ENCODE data around the gene PIM3. TPM values are rescaled to one million over a fixed set of nuclear protein-coding genes. Genes with fewer than 3 reads are reported as not detected.

Gene PIM3
- total RNA-seq, 1 experiment from 2014 or later = 183 TPM

DNA sequence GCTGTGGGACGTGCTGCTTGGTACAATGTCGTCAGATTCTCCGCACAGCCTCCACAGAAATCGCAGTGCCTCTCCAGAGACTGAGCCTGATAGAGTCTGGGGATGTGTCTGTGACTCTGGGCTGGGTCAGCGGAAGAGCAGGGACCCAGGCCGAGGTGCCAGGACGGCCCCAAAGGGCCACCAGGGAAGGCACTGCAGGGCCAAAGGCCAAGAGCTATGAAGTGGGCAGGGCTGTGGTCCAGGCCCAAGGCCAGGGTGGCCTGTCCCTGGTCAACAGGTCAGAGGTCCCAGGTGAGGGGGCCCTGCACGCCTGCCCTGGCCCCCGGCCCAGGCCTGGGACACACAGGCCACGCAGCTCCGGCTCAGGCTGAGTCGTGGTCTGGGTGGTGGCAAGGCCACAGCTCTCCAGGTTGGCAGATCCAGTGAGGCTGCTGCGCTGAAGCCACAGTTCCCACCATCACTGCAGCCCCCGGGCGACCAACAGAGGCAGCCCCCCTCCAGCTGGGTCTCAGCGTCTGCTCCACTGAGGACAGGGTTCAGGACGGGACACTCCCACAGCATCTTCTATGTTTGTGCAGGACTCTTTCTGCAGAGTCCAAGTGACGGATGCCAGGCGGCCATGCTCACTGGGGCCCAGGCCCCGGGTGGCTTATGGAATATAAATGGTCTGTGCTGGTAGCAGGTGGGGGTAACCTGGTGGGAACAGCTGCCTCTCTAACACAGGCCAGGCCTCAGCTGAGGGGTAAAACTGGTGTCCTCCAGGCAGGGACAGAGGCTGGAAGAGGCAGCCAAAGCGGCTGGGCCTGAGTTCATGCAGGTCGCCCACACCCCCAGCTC, 4.8 kb upstream of the PIM3 start:
- no peak for DNase-seq (ENCODE audit: low spot score)

DNA sequence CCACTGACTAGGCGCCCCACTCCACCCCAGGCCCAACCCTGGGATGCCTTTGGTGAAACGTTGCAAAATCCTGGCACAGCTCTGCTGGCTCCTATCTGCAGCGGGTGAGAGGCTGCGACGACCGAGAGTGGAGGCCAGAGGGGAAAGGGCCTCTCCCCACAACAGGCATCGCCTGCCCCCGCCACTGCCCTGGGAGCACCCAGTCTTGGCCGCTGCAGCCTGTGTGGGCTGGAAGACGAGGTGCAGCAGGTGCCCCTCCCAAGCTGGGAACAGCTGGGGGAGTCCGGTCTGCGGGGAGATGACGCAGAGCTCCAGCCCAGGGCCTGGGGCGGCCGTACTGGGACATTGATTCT, 4.2 kb upstream of the PIM3 start:
- DNase-seq (ENCODE audit: low spot score) = no peak

DNA sequence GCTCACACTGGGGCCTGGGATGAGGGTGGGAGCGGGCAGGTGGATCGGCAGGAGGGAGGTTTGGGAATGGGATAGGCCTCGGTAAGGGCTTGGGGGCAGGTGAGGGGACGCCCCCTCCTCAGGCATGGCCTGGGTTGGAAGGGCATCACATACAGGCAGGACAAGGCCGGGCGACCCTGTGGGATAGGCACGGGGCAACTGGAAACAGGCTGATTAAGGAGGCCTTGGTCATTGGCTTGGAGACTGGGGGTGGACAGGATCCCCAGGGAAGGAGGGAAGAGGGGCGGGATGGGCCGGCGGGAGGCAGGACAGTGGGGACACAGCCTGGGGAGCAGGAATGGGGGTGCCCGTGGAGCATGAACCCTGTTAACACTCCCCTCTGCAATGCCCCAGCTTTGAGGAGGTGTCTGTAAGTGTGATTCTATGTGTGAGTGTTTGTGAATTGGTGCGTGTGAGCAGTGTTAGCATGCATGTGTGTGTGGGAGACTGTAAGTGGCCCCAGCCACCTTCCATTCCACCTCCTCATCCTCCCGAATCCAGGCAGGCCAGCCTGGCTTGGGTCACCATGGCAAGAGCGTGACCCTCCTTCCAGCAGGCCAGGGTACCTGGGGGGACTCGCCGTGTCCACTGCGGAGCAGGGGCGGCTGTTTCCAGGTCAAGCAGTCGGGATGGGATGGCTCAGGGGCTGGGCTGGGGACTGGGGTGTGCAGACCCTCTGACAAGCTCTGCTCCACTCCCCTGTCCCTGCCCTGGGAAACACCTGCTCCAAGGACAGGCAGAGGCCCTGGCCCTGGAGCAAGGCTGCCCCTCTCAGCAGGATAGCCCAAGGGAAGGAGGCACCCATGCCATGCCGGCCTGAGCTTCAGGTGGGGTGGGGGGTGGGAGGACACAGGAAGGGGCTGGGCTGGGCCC, 3.4 kb upstream of the PIM3 start:
- no peak for DNase-seq (ENCODE audit: low spot score)

DNA sequence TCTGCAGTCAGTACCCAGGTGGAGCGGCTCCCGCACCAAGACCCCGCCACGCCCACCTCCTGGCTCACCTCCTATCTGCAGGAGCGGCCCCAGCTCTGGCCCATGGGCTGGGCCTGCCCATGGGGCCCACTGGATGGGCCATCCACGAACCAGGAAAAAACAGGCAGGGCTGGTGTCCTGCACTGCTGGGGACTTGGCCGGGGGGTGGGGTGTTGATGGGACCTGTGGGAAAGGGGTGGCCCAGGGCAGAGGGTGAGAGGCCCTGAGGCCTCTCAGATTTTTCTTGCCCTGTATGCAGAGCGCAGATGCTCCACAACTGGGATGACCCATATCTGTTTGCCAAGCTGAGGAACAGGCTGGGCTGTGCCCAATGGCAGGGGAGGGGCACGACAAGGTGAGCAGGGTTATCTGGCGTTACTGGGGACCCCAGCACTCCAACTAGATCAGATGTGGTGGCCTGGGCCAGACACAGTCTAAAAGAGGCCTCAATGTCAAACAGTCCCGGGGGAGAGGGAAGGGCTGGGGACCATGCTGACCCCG, 2.7 kb upstream of the PIM3 start:
- DNase-seq (ENCODE audit: low spot score) = no peak

DNA sequence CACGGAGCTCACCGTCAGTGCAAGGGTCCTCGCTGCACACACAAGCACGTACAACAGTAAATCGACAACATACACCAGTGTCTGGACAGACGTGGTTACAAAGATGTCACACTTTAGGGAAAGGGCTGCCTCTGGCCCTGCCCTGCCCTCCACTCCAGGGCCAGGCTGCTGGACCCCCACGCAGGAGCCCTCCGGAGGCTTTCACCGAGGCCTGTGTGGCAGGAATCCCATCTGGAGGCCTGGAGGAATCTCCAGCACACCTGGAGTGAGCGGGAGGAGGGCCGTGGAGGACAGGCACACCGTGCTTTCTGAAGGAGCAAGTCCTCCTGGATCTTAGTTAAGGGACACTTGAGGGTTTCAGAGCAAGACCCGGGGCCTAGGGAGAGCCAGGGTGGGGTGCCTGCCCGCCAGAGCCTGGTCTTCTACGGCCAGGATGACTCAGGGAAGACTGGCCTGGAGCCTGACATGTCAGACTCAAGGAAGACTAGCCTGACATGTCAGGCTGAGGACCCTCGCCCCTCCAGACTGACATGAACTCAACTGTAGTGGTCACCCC, 2.1 kb upstream of the PIM3 start:
- DNase-seq (ENCODE audit: low spot score) = no peak

DNA sequence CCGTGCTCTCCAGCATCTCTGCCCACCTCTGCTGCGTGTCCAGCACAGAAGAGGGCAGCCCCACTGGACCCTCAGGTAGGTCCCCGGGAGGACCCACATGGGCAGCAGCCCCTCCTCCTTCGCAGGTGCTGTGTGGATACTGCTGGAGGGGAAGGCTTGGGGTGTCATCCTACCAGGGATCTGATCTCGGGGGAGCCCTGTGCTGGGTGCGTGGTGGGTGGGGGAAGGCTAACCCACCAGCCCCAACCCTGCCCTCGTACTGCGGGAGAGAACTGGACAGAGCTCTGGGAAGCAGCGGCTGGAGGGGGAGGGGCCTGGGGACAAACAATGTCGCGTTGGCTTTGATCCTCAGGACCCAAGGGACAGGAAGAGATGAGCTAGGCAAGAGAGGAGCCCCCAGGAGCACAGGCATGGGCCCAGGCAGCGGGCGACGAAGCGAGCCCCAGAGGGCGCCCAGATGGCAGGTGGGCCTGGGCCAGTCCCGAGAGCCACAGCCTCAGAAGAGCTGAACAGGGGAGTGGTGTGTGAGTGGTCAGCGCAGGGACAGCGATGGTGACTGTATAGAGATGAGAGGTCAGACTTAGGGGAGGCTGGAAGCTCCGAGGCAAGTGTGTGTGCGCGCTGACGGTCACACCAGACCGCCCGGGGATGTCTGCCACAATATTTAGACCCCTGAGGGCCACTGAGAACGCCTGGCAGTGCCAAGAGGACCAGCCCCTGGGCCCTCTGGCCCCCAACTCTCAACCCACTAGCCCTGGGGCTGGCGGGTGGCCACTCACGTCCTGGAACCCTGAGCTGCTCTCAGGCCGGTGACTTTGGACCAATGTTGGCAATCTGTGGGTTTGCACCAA, 1.4 kb upstream of the PIM3 start:
- DNase-seq (ENCODE audit: low spot score) = no peak

DNA sequence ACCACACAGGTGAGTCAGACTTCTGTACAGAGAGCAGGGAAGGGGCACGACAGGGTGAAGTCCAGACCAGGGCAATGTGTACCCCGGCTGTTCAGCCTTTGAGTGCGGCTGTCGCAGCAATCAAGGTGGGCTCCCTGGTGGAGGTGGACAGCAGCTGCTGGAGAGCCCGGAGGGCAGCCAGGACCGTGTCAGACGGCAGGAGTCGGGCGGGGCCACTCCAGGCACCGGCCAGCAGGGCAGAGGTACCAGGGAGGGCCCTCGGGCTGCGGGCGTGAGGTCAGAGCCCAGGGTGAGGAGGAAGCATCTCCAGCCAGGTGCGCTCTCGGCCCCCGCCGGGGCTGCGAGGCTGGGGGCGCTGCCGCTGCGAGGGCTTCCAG, 802 bp upstream of the PIM3 start:
- DNase-seq (ENCODE audit: low spot score) = peak; percentile 62

DNA sequence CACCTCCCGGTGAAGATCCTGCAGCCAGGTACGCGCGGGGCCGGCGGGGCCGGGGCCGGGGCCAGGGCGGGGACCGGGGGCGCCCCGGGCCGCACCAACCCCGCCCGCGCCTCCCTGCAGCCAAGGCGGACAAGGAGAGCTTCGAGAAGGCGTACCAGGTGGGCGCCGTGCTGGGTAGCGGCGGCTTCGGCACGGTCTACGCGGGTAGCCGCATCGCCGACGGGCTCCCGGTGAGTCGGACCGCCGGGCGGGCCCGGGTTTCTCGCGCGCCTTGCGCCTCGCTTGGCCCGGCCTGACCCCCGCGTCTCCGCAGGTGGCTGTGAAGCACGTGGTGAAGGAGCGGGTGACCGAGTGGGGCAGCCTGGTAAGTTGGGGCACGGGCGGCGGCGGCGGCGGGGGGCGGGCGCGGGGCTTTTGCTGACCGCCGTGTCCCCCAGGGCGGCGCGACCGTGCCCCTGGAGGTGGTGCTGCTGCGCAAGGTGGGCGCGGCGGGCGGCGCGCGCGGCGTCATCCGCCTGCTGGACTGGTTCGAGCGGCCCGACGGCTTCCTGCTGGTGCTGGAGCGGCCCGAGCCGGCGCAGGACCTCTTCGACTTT, 531 bp downstream of the PIM3 start:
- no peak for DNase-seq (ENCODE audit: low spot score)

DNA sequence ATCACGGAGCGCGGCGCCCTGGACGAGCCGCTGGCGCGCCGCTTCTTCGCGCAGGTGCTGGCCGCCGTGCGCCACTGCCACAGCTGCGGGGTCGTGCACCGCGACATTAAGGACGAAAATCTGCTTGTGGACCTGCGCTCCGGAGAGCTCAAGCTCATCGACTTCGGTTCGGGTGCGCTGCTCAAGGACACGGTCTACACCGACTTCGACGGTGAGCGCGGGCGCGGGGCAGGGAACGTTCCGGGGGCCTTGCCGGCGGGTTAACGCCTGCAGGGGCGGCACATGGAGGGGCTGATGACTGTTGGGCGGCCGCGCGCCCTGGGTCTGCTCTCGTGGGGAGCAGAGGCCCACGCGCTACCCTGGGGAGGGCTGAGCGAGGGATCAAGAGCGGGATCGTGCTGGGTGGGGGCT, 1.0 kb downstream of the PIM3 start:
- no peak for DNase-seq (ENCODE audit: low spot score)

DNA sequence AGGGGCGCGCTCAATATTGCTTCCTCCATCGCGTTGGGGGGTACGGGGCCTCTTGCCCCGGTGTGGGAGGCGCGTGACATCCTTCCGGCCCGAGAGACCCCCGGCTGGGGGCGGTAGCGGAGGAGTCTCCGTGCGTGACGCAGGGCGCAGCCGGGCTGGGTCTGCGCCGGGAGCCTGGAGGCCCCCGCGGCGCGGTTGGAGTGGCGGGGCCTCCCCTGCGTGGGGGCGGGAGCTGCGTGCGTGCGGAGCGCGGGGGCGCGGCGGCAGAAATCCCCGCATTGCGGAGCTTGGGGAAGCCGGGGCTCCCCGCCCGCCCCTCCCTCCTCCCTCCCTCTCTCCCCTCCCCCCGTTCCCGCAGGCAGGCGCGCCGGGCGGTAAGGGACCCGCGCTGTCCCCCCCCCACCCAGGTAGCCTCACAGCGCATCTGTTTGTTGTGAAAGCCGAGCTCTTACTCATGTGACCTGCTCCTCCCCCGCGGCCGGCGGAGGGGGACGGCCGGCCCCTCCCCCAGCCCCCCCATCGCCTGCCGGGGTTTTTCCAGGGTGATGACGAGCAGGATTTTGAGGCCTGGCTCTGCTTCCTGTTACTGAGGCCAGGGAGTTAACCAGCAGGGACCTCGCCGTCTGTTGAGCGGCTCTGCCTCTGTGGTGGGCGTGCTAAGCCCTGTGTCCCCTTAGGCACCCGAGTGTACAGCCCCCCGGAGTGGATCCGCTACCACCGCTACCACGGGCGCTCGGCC, 1.6 kb downstream of the PIM3 start:
- DNase-seq (ENCODE audit: low spot score) = peak; percentile 81

DNA sequence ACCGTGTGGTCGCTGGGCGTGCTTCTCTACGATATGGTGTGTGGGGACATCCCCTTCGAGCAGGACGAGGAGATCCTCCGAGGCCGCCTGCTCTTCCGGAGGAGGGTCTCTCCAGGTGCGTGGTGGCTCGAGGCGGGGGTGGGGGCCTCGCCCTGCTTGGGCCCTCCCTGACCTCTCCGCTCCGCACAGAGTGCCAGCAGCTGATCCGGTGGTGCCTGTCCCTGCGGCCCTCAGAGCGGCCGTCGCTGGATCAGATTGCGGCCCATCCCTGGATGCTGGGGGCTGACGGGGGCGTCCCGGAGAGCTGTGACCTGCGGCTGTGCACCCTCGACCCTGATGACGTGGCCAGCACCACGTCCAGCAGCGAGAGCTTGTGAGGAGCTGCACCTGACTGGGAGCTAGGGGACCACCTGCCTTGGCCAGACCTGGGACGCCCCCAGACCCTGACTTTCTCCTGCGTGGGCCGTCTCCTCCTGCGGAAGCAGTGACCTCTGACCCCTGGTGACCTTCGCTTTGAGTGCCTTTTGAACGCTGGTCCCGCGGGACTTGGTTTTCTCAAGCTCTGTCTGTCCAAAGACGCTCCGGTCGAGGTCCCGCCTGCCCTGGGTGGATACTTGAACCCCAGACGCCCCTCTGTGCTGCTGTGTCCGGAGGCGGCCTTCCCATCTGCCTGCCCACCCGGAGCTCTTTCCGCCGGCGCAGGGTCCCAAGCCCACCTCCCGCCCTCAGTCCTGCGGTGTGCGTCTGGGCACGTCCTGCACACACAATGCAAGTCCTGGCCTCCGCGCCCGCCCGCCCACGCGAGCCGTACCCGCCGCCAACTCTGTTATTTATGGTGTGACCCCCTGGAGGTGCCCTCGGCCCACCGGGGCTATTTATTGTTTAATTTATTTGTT, 2.4 kb downstream of the PIM3 start:
- no peak for DNase-seq (ENCODE audit: low spot score)

DNA sequence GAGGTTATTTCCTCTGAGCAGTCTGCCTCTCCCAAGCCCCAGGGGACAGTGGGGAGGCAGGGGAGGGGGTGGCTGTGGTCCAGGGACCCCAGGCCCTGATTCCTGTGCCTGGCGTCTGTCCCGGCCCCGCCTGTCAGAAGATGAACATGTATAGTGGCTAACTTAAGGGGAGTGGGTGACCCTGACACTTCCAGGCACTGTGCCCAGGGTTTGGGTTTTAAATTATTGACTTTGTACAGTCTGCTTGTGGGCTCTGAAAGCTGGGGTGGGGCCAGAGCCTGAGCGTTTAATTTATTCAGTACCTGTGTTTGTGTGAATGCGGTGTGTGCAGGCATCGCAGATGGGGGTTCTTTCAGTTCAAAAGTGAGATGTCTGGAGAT, 3.1 kb downstream of the PIM3 start:
- DNase-seq (ENCODE audit: low spot score) = no peak

DNA sequence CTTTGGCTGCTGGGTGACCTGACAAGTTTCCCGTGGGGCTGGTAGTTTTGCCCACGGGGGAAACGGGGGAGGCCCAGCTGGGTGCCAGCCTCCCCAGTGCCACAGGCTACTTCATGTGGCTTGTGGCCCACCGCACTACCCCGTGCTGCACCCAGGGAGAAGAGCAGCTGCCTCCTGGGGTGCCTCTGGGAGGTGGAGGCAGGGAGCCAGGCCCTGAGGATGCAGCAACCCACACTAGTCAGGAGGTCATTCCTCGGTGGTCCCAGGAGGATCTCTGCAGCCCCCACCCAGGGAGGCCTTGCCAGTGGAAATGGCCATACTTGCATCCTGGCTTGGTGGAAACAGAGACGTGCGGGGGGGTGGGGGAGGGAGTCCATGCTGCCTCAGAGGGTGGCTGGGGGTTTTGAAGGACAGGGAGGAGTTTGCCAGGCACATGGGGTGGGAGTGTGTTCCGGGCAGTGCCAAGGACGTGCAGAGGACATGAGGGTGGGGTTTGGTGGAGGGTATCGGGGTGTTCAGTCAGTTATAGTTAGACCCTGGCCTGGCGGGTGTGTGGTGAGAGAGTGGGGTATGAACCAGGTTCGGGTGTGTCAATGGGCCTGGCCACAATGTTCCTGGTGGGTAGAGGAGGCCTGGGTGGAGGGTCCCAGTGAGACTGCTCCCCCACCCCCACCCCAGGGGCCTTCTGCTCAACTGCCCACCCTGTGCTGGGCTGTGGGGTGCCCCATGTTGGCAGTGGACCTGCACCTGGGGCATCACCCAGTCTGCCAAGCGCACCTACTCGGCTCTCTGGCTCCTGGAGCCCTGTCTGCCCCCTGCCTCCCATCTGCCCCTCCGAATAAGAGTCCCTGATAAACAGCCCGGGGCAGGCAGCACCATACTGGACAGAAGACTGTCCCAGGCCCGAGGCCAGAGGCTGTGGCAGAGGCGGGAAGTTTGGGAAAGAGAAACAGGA, 3.8 kb downstream of the PIM3 start:
- DNase-seq (ENCODE audit: low spot score) = no peak

DNA sequence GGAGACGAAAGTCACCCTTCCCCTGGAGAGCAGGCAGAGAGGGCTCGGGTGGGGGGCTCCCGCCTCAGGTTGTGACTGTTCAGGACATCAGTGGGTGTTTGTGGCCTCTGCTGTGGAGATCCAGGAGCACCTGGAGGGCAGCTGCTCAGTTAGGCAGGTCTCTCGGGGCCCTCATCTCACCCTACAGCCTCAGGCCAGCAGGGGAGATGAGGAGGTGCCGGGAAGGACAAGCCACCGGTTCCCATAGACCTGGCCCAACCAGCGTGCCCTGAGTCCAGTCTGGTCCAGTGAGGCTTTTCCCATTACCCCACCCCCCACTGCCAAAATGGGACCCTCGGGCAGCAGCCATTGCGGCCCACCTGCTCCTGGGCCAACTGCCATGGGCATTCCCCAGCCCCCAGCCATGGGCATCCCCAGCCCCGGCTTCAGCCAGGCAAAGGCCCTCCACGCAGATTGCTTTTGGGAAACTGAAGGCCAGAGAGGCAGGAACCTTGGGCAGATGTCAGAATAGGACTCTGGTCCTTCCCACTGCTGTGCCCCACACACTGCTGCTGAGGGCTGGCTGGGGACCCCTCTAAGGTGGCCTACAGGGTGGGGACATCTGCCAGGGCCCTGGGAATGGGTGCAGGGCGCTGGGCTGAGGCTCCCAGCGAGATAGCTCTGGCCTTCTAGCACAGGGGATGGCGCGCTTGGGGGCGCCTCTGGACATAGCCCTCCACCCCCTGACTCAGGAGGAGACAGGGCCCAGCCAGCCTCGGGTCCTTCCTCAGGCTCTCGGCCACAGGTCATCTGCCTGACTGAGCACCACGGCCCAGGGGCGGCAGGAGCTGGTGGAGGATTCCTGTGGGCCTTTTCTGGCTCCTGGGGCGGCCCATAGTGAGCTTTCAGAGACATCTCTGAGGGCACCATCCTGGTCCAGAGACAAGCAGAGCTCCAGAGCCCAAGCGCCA, 4.8 kb downstream of the PIM3 start:
- DNase-seq (ENCODE audit: low spot score) = no peak

DNA sequence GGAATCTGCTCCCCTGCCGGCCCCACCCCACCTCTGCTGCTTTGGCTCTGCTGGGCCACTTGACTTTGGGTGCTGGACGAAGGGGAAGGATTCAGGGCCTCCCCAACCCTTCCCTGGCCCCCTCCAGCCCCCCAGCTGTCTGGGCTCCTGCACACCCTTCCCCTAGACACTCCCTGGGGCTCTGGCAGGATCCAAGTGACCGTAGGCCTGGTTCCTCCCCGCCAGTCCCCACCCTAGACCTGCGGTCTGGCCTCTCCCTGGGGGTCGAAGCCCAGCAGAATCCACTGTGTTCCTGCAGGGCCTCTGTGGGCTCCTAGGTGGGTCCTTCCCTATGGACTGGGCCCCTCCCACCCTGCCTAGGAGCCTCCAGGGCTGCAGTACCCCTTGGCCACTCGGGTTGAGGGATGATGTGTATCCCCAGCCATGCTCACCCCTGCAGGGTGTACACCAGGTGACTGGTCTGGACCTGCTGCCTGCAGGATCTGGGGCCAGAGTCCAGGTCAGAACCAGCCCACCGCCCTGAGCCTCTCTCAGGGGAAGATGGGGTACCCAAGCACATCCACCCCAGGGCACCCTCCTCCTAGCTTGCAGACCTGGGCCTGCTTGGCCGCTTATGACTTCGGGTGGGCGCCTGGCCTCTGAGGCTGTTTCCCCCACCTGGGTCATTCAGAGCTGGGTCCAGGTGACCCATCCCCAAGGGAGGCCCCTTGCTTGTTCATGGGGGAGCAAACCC, 5.6 kb downstream of the PIM3 start:
- DNase-seq (ENCODE audit: low spot score) = no peak
